H9 (cell line): Measurements from ENCODE around the gene KBTBD13. TPM values are rescaled to one million over a fixed set of nuclear protein-coding genes. Genes with fewer than 3 reads are reported as not detected.

ENCODE experiments used
- DNase-seq: peaks from one replicate; pipeline ENCODE4 v3.0.0-alpha.2; 2017
- H2AFZ ChIP-seq: one replicate; pipeline ENCODE4 v1.6.1; 2013; ENCODE audit warnings: mild to moderate bottlenecking, low read length, control low read depth, moderate library complexity
- H2AK5ac ChIP-seq: 2 replicates; pipeline ENCODE4 v1.6.1; 2013; ENCODE audit warnings: low read length, control low read depth, mixed read lengths; ENCODE audit not compliant: insufficient read length
- H2BK120ac ChIP-seq: one replicate; pipeline ENCODE4 v1.6.1; 2013; ENCODE audit warnings: low read depth, mild to moderate bottlenecking, low read length, control low read depth, inconsistent platforms; ENCODE audit not compliant: poor library complexity, severe bottlenecking
- H2BK12ac ChIP-seq: 2 replicates; pipeline ENCODE4 v1.6.1; 2013; ENCODE audit warnings: low read length, control low read depth, mixed read lengths, low read depth; ENCODE audit not compliant: insufficient read length
- H2BK15ac ChIP-seq: 2 replicates; pipeline ENCODE4 v1.6.1; 2013; ENCODE audit warnings: low read depth, low read length, control low read depth
- H2BK20ac ChIP-seq: one replicate; pipeline ENCODE4 v1.6.1; 2013; ENCODE audit warnings: low read depth, mild to moderate bottlenecking, low read length, control low read depth, inconsistent platforms; ENCODE audit not compliant: poor library complexity, severe bottlenecking
- H2BK5ac ChIP-seq: 2 replicates; pipeline ENCODE4 v1.6.1; 2013; ENCODE audit warnings: low read length, control low read depth, mixed read lengths; ENCODE audit not compliant: insufficient read length
- H3K14ac ChIP-seq: 2 replicates; pipeline ENCODE4 v1.6.1; 2013; ENCODE audit warnings: low read length, control low read depth; ENCODE audit not compliant: insufficient read depth
- H3K18ac ChIP-seq: 2 replicates; pipeline ENCODE4 v1.6.1; 2013; ENCODE audit warnings: low read depth, mild to moderate bottlenecking, mixed read lengths, low read length, control low read depth; ENCODE audit not compliant: insufficient read length
- H3K23ac ChIP-seq: 2 replicates; pipeline ENCODE4 v1.6.1; 2013; ENCODE audit warnings: low read length, control low read depth, mixed read lengths, low read depth; ENCODE audit not compliant: insufficient read length
- H3K23me2 ChIP-seq: 2 replicates; pipeline ENCODE4 v1.6.1; 2013; ENCODE audit warnings: low read depth, mild to moderate bottlenecking, mixed read lengths, low read length, control low read depth; ENCODE audit not compliant: insufficient read length, poor library complexity, severe bottlenecking
- H3K27ac ChIP-seq: 2 replicates; pipeline ENCODE4 v1.5.1; 2013; ENCODE audit warnings: low read length, control low read depth, mixed read lengths, low read depth; ENCODE audit not compliant: insufficient read length
- H3K27me3 ChIP-seq: 2 replicates; pipeline ENCODE4 v1.6.1; 2013; ENCODE audit warnings: low read length, control low read depth, inconsistent platforms; ENCODE audit not compliant: insufficient read depth
- H3K4ac ChIP-seq: 2 replicates; pipeline ENCODE4 v1.6.1; 2013; ENCODE audit warnings: low read depth, mild to moderate bottlenecking, control low read depth, inconsistent platforms, low read length, moderate library complexity
- H3K4me1 ChIP-seq: 2 replicates; pipeline ENCODE4 v1.6.1; 2013; ENCODE audit warnings: low read length, control low read depth, inconsistent platforms; ENCODE audit not compliant: insufficient read depth
- H3K4me2 ChIP-seq: 2 replicates; pipeline ENCODE4 v1.6.1; 2013; ENCODE audit warnings: low read length, control low read depth, mixed read lengths; ENCODE audit not compliant: insufficient read length, insufficient read depth
- H3K56ac ChIP-seq: 2 replicates; pipeline ENCODE4 v1.6.1; 2013; ENCODE audit warnings: low read depth, mild to moderate bottlenecking, mixed read lengths, low read length, control low read depth; ENCODE audit not compliant: insufficient read length
- H3K79me1 ChIP-seq: 2 replicates; pipeline ENCODE4 v1.6.1; 2013; ENCODE audit warnings: low read depth, mild to moderate bottlenecking, moderate library complexity, low read length, control low read depth, inconsistent platforms; ENCODE audit not compliant: insufficient read depth, poor library complexity, severe bottlenecking
- H3K79me2 ChIP-seq: 2 replicates; pipeline ENCODE4 v1.6.1; 2013; ENCODE audit warnings: low read length, control low read depth, inconsistent platforms; ENCODE audit not compliant: insufficient read depth
- H3K9ac ChIP-seq: 2 replicates; pipeline ENCODE4 v1.6.1; 2013; ENCODE audit warnings: low read length, control low read depth, mixed read lengths; ENCODE audit not compliant: insufficient read length; ENCODE audit errors: extremely low read depth
- H3K9me3 ChIP-seq: one replicate; pipeline ENCODE4 v1.6.1; 2013; ENCODE audit warnings: low read depth, low read length, inconsistent platforms; ENCODE audit not compliant: control insufficient read depth
- H3T11ph ChIP-seq: one replicate; pipeline ENCODE4 v1.6.1; 2013; ENCODE audit warnings: mild to moderate bottlenecking, low read length, control low read depth, inconsistent platforms
- H4K20me1 ChIP-seq: one replicate; pipeline ENCODE4 v1.6.1; 2013; ENCODE audit not compliant: control insufficient read depth, insufficient read length, insufficient read depth
- H4K5ac ChIP-seq: 2 replicates; pipeline ENCODE4 v1.6.1; 2013; ENCODE audit warnings: low read depth, mild to moderate bottlenecking, mixed read lengths, low read length, control low read depth; ENCODE audit not compliant: insufficient read length
- H4K8ac ChIP-seq: replicated peaks from 2 replicates; pipeline ENCODE4 v1.6.1; 2013; ENCODE audit warnings: low read length, control low read depth, mixed read lengths, low read depth; ENCODE audit not compliant: insufficient read length
- H4K91ac ChIP-seq: 2 replicates; pipeline ENCODE4 v1.6.1; 2013; ENCODE audit warnings: low read depth, mild to moderate bottlenecking, moderate library complexity, mixed read lengths, low read length, control low read depth; ENCODE audit not compliant: insufficient read length
- H3K27ac Mint-ChIP-seq, 3 experiments: 2 replicates in 2 of 3; 3 replicates in 1 of 3; pipeline ENCODE4 v1.8.0; 2020 to 2021; ENCODE audit warnings: mixed read lengths in 3 of 3, mild to moderate bottlenecking in 1 of 3, moderate library complexity in 1 of 3
- H3K27me3 Mint-ChIP-seq: 2 replicates; pipeline ENCODE4 v1.8.0; 2021; ENCODE audit warnings: low read depth, mild to moderate bottlenecking, moderate library complexity, mixed read lengths
- H3K36me3 Mint-ChIP-seq, 3 experiments: 2 replicates in 2 of 3; 3 replicates in 1 of 3; pipeline ENCODE4 v1.8.0; 2020 to 2021; ENCODE audit warnings: low read depth in 3 of 3, mixed read lengths in 3 of 3; ENCODE audit not compliant: insufficient read depth in 1 of 3
- H3K4me1 Mint-ChIP-seq, 2 experiments: 2 replicates each; pipeline ENCODE4 v1.8.0; 2020; ENCODE audit warnings: mixed read lengths in 2 of 2
- H3K4me3 Mint-ChIP-seq, 2 experiments: 2 replicates in 1 of 2; 3 replicates in 1 of 2; pipeline ENCODE4 v1.8.0; 2020 to 2021; ENCODE audit warnings: mild to moderate bottlenecking in 2 of 2, mixed read lengths in 2 of 2, moderate library complexity in 1 of 2
- H3K9me3 Mint-ChIP-seq, 2 experiments: 2 replicates in 1 of 2; 3 replicates in 1 of 2; pipeline ENCODE4 v1.8.0; 2020; ENCODE audit warnings: mild to moderate bottlenecking in 2 of 2, mixed read lengths in 2 of 2, moderate library complexity in 1 of 2
- WGBS: extraction: QIAGEN DNeasy Blood & Tissue Kit; methylation state at CpG from one replicate; pipeline ENCODE4 v1.1.7; 2013; ENCODE audit warnings: missing lambda C conversion rate, low lambda C conversion rate, mixed read lengths; ENCODE audit not compliant: insufficient read length; ENCODE audit errors: extremely low coverage; 5-methylcytosine and 5-hydroxymethylcytosine counted together
- total RNA-seq: library from RNA; stranded (reverse); gene quantifications from 2 replicates; pipeline ENCODE4 v1.2.1, GENCODE V29; 2021
- TF ChIP-seq, protein P1 (sequence below): fragments of 200-600 bp; sonication (generic); conservative IDR thresholded peaks from 3 replicates; pipeline ENCODE4 v1.8.0; 2021; ENCODE audit warnings: antibody characterized with exemption, mild to moderate bottlenecking

The KBTBD13 gene
- total RNA-seq, 1 experiment from 2014 or later, result not detected

- peaks cover 0 to 7% (median 6%) of the 10 kb centered on the region in 3 experiments; a peak in 3 of 7 replicates for H3K36me3 Mint-ChIP-seq
- H3K14ac ChIP-seq, result no peak overlapping the region
- H3K27me3 ChIP-seq, result no peaks in the 10 kb centered on the region
- H4K5ac ChIP-seq, result no peak overlapping the region
- H4K8ac ChIP-seq, result no peak overlapping the region
- no peaks in the 10 kb centered on the region for H3K23me2 ChIP-seq
- H3K4me1 Mint-ChIP-seq, result no peaks in the 10 kb centered on the region
- TF ChIP-seq, protein P1, sequence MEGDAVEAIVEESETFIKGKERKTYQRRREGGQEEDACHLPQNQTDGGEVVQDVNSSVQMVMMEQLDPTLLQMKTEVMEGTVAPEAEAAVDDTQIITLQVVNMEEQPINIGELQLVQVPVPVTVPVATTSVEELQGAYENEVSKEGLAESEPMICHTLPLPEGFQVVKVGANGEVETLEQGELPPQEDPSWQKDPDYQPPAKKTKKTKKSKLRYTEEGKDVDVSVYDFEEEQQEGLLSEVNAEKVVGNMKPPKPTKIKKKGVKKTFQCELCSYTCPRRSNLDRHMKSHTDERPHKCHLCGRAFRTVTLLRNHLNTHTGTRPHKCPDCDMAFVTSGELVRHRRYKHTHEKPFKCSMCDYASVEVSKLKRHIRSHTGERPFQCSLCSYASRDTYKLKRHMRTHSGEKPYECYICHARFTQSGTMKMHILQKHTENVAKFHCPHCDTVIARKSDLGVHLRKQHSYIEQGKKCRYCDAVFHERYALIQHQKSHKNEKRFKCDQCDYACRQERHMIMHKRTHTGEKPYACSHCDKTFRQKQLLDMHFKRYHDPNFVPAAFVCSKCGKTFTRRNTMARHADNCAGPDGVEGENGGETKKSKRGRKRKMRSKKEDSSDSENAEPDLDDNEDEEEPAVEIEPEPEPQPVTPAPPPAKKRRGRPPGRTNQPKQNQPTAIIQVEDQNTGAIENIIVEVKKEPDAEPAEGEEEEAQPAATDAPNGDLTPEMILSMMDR, result no peak
- no peak overlapping the region for H3K4ac ChIP-seq
- WGBS, result no CpG with 5 or more reads among the region's 3 CpGs
- H2BK20ac ChIP-seq, result no peak overlapping the region
- H3K27ac Mint-ChIP-seq, result no peak overlapping the region
- no peaks in the 10 kb centered on the region for H3K9me3 ChIP-seq
- no peak for DNase-seq
- H2BK12ac ChIP-seq, result no peak overlapping the region
- H3K4me1 ChIP-seq, result no peaks in the 10 kb centered on the region
- no peak overlapping the region for H3K9ac ChIP-seq
- no peak overlapping the region for H4K91ac ChIP-seq
- no peaks in the 10 kb centered on the region for H4K20me1 ChIP-seq
- H2BK120ac ChIP-seq, result no peak overlapping the region
- no peaks in the 10 kb centered on the region for H3K27me3 Mint-ChIP-seq
- no peak overlapping the region for H2AK5ac ChIP-seq
- no peak overlapping the region for H2BK15ac ChIP-seq
- H3K4me2 ChIP-seq, result no peak overlapping the region
- H3K9me3 Mint-ChIP-seq, result no peaks in the 10 kb centered on the region
- H3K79me1 ChIP-seq, result no peaks in the 10 kb centered on the region
- no peak overlapping the region for H3K23ac ChIP-seq
- H2AFZ ChIP-seq, result no peak overlapping the region
- H3K79me2 ChIP-seq, result no peaks in the 10 kb centered on the region
- H3K56ac ChIP-seq, result no peak overlapping the region
- H3K4me3 Mint-ChIP-seq, result no peak overlapping the region
- no peak overlapping the region for H3K18ac ChIP-seq
- no peak overlapping the region for H3K27ac ChIP-seq
- no peak overlapping the region for H2BK5ac ChIP-seq
- no peak overlapping the region for H3T11ph ChIP-seq
These were observed 17.2 kb upstream of the KBTBD13 start for GRCh38 chr15:65059369-65059750.
